ENCODE data around the gene SSTR5.

SSTR5 gene

DNA sequence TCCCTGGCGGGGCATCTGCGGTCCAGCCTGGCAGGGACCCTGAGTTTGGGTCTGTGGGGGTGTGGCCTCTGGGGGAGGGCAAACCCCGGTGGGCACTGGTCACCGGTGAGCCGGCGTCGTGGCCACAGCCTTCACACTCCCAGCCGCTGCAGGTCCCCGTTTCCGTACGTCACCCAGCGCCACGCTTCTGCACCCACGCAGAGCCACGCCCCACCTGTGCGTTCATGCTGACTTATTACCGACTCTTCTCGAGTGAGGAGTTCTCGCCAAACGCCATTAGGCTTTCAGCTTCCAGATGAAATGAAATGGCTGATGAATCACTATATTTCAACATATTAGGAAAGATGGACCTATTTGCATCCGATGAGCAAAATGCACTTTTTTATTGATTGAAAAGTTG lies 8.8 kb upstream of the SSTR5 start:
- DNase-seq, result no peak
- Histone ChIP-seq H4K20me1 (ENCODE audit: insufficient read depth, low read length) (no peaks in the 10 kb centered on the region), H3K27me3 (replicated peaks; ENCODE audit: insufficient read depth, low read length) (peaks cover 95% of the 10 kb centered on the region), H3K4me1 (ENCODE audit: low read length) (no peaks in the 10 kb centered on the region), H3F3A (ENCODE audit: insufficient read depth, low read length) (no peaks in the 10 kb centered on the region), H3K9me3 (replicated peaks; ENCODE audit: insufficient read depth, low read length) (no peaks in the 10 kb centered on the region), H2AFZ (ENCODE audit: low read length) (no peak overlapping the region), H3K4me3 (ENCODE audit: low read length) (no peak overlapping the region), H3K9me2 (replicated peaks; ENCODE audit: insufficient read depth, low read length) (no peaks in the 10 kb centered on the region), H3K27ac (ENCODE audit: low read length) (no peak overlapping the region), H3K9ac (ENCODE audit: low read length) (no peak overlapping the region), H3K79me2 (ENCODE audit: low read length) (no peaks in the 10 kb centered on the region), H3K4me2 (ENCODE audit: low read depth, low read length) (no peak overlapping the region), H3K36me3 (replicated peaks; ENCODE audit: insufficient read depth, low read length) (no peaks in the 10 kb centered on the region)
- TF ChIP-seq EZH2phosphoT487 (IDR thresholded peaks at IDR 0.05; ENCODE audit: low read length), result no peak
- TF ChIP-seq, protein P1, sequence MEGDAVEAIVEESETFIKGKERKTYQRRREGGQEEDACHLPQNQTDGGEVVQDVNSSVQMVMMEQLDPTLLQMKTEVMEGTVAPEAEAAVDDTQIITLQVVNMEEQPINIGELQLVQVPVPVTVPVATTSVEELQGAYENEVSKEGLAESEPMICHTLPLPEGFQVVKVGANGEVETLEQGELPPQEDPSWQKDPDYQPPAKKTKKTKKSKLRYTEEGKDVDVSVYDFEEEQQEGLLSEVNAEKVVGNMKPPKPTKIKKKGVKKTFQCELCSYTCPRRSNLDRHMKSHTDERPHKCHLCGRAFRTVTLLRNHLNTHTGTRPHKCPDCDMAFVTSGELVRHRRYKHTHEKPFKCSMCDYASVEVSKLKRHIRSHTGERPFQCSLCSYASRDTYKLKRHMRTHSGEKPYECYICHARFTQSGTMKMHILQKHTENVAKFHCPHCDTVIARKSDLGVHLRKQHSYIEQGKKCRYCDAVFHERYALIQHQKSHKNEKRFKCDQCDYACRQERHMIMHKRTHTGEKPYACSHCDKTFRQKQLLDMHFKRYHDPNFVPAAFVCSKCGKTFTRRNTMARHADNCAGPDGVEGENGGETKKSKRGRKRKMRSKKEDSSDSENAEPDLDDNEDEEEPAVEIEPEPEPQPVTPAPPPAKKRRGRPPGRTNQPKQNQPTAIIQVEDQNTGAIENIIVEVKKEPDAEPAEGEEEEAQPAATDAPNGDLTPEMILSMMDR (IDR thresholded peaks at IDR 0.05; ENCODE audit: low read length), result no peak
- TF ChIP-seq EZH2 (optimal IDR thresholded peaks at IDR 0.05; ENCODE audit: low read depth, low read length), result no peak

DNA sequence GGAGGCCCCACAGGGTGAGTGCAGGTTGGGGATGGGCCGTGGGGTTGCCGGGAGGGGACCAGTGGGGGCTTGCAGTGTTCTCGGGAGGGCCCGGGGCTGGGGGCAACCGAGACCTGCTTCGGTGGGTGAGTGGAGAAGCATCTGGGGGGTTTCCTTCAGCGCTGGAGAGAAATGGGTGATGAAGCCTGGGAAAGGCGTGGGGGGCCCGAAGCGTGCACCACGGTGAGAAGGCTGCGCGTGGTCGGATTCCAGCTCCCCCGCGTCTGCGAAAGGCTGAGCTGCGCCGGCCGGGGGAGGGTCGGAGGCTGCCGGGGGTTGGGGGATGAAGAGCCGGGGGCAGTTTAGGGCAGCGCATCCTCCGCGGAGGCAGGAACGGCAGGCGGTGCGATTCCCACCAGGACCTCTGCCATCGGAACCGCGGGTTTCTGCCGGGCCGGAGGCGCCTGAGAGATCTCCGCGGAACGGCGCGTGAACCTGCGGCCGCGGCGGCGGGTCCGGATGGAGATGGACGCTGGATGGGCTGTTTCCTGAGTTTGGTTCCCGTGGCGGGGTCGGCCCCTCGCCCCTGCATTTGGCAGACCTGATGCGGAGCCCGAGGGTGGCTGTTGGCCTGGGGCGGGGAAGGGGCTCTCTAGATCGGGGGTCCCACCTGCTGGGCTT lies 6.9 kb upstream of the SSTR5 start:
- H2AFZ ChIP-seq (ENCODE audit: low read length), result no peak overlapping the region
- H3K9ac ChIP-seq (ENCODE audit: low read length), result no peak overlapping the region
- H3K9me2 ChIP-seq (replicated peaks; ENCODE audit: insufficient read depth, low read length), result no peaks in the 10 kb centered on the region
- no peak for DNase-seq
- no peaks in the 10 kb centered on the region for H3K79me2 ChIP-seq (ENCODE audit: low read length)
- H3K4me1 ChIP-seq (ENCODE audit: low read length), result no peaks in the 10 kb centered on the region
- H4K20me1 ChIP-seq (ENCODE audit: insufficient read depth, low read length), result no peaks in the 10 kb centered on the region
- H3K9me3 ChIP-seq (replicated peaks; ENCODE audit: insufficient read depth, low read length), result no peaks in the 10 kb centered on the region
- no peak overlapping the region for H3K27ac ChIP-seq (ENCODE audit: low read length)
- TF ChIP-seq EZH2phosphoT487 (IDR thresholded peaks at IDR 0.05; ENCODE audit: low read length) (no peak), EZH2 (optimal IDR thresholded peaks at IDR 0.05; ENCODE audit: low read depth, low read length) (no peak)
- H3K4me3 ChIP-seq (ENCODE audit: low read length), result no peak overlapping the region
- H3K27me3 ChIP-seq (replicated peaks; ENCODE audit: insufficient read depth, low read length), result peaks cover 92% of the 10 kb centered on the region
- H3K36me3 ChIP-seq (replicated peaks; ENCODE audit: insufficient read depth, low read length), result no peaks in the 10 kb centered on the region
- H3F3A ChIP-seq (ENCODE audit: insufficient read depth, low read length), result no peaks in the 10 kb centered on the region
- H3K4me2 ChIP-seq (ENCODE audit: low read depth, low read length), result no peak overlapping the region

DNA sequence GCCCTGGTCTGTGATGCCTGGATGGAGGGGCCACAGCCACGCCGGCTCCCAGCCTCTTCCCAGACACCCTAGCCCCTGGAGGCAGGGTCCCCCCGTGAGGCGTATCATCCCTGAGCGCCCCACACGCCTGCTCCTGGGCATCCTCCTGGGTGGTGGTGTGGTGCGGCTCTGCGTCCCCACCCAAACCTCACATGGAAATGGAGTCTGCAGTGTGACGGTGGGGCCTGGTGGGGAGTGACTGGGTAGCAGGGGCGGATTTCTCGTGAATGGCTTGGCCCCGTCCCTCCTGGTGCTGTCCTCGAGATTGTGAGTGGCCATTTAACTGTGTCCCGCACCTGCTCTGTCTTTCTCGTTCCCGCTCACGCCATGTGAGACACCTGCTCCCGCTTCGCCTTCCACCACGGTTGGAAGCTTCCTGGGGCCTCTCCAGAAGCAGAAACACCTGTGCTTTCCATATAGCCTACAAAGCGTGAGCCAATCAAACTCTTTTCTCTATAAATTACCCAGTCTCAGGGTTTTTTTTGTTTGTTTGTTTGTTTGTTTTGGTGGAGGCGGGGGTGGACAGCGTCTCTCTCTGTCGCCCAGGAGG lies 5.9 kb upstream of the SSTR5 start:
- Histone ChIP-seq H3K79me2 (ENCODE audit: low read length) (no peaks in the 10 kb centered on the region), H3K9me3 (replicated peaks; ENCODE audit: insufficient read depth, low read length) (no peaks in the 10 kb centered on the region), H3F3A (ENCODE audit: insufficient read depth, low read length) (no peaks in the 10 kb centered on the region), H3K27me3 (replicated peaks; ENCODE audit: insufficient read depth, low read length) (peaks cover 85% of the 10 kb centered on the region), H3K9ac (ENCODE audit: low read length) (no peak overlapping the region), H3K4me2 (ENCODE audit: low read depth, low read length) (no peak overlapping the region), H3K4me1 (ENCODE audit: low read length) (no peaks in the 10 kb centered on the region), H3K27ac (ENCODE audit: low read length) (no peak overlapping the region), H2AFZ (ENCODE audit: low read length) (no peak overlapping the region), H3K9me2 (replicated peaks; ENCODE audit: insufficient read depth, low read length) (no peaks in the 10 kb centered on the region), H4K20me1 (ENCODE audit: insufficient read depth, low read length) (no peaks in the 10 kb centered on the region), H3K4me3 (ENCODE audit: low read length) (no peak overlapping the region), H3K36me3 (replicated peaks; ENCODE audit: insufficient read depth, low read length) (no peaks in the 10 kb centered on the region)
- no peak for DNase-seq
- no peak for TF ChIP-seq EZH2 (optimal IDR thresholded peaks at IDR 0.05; ENCODE audit: low read depth, low read length)
- TF ChIP-seq, protein P1 (IDR thresholded peaks at IDR 0.05; ENCODE audit: low read length), result no peak
- TF ChIP-seq EZH2phosphoT487 (IDR thresholded peaks at IDR 0.05; ENCODE audit: low read length), result no peak

DNA sequence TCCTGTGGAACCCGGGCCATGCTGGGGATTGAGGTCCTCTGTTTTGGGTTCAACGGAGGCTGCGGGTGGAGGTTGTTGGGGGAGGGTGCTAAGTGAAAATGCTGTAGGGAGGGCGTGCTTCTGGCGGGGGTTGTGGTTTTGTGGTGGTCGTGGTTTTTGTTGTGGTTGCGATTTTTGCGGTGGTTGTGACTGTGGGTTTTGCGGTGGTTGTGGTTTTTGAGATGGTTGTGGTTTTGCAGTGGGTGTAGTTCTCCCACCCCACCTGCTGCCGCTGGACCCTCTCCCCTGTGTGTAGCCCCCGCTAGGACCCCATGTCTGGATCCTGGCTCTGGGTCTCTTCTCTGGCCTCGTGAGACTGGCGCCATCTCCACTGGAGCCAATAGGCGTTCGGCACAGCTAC lies 4.9 kb upstream of the SSTR5 start:
- Histone ChIP-seq H3F3A (ENCODE audit: insufficient read depth, low read length) (no peaks in the 10 kb centered on the region), H3K9ac (ENCODE audit: low read length) (no peak overlapping the region), H2AFZ (ENCODE audit: low read length) (no peak overlapping the region), H3K79me2 (ENCODE audit: low read length) (no peaks in the 10 kb centered on the region), H3K9me3 (replicated peaks; ENCODE audit: insufficient read depth, low read length) (no peaks in the 10 kb centered on the region), H4K20me1 (ENCODE audit: insufficient read depth, low read length) (no peaks in the 10 kb centered on the region), H3K27ac (ENCODE audit: low read length) (no peak overlapping the region), H3K36me3 (replicated peaks; ENCODE audit: insufficient read depth, low read length) (no peaks in the 10 kb centered on the region), H3K4me3 (ENCODE audit: low read length) (no peak overlapping the region), H3K4me2 (ENCODE audit: low read depth, low read length) (no peak overlapping the region), H3K4me1 (ENCODE audit: low read length) (no peaks in the 10 kb centered on the region), H3K9me2 (replicated peaks; ENCODE audit: insufficient read depth, low read length) (no peaks in the 10 kb centered on the region), H3K27me3 (replicated peaks; ENCODE audit: insufficient read depth, low read length) (peaks cover 75% of the 10 kb centered on the region)
- no peak for DNase-seq
- TF ChIP-seq EZH2 (optimal IDR thresholded peaks at IDR 0.05; ENCODE audit: low read depth, low read length) (no peak), EZH2phosphoT487 (IDR thresholded peaks at IDR 0.05; ENCODE audit: low read length) (no peak)
- TF ChIP-seq, protein P1 (IDR thresholded peaks at IDR 0.05; ENCODE audit: low read length), result no peak
